ENCODE results near the gene SNX18.

DNA sequence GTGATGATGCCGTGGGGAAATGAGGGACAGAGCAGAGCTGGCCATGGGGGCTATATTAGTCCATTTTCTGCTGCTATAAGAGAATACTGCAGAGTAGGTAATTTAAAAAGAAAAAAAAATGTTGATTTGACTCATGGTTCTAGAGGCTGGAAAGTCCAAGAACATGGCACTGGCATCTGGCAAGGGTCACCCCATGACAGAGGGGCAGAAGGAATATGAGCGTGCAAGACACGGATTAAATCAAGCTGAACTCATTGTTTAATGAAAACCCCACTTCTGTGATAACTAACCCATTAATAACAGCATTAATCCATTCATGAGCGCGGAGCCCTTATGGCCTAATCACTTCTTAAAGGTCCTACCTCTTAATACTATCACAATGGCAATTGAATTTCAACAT lies 68.8 kb downstream of the SNX18 start:
- TF ChIP-seq, protein P1, sequence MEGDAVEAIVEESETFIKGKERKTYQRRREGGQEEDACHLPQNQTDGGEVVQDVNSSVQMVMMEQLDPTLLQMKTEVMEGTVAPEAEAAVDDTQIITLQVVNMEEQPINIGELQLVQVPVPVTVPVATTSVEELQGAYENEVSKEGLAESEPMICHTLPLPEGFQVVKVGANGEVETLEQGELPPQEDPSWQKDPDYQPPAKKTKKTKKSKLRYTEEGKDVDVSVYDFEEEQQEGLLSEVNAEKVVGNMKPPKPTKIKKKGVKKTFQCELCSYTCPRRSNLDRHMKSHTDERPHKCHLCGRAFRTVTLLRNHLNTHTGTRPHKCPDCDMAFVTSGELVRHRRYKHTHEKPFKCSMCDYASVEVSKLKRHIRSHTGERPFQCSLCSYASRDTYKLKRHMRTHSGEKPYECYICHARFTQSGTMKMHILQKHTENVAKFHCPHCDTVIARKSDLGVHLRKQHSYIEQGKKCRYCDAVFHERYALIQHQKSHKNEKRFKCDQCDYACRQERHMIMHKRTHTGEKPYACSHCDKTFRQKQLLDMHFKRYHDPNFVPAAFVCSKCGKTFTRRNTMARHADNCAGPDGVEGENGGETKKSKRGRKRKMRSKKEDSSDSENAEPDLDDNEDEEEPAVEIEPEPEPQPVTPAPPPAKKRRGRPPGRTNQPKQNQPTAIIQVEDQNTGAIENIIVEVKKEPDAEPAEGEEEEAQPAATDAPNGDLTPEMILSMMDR (IDR thresholded peaks at IDR 0.05), result no peak
- no peak for TF ChIP-seq POLR2AphosphoS5 (IDR thresholded peaks at IDR 0.05)
